OCI-LY3 (cell line): Measurements from ENCODE around the gene APOL2.

Source experiments
- CTCF ChIP-seq: fragments of 200-600, 300-600 bp; sonication (generic); IDR thresholded peaks from 2 replicates; pipeline ENCODE4 v1.5.1; 2014; ENCODE audit warnings: antibody characterized with exemption, low read length, low read depth
- EZH2phosphoT487 ChIP-seq: fragments of 200-600 bp; shearing (Covaris generic); IDR thresholded peaks from 2 replicates; pipeline ENCODE4 v1.6.1; 2018; ENCODE audit warnings: antibody characterized with exemption, mixed run types, low read depth

DNA sequence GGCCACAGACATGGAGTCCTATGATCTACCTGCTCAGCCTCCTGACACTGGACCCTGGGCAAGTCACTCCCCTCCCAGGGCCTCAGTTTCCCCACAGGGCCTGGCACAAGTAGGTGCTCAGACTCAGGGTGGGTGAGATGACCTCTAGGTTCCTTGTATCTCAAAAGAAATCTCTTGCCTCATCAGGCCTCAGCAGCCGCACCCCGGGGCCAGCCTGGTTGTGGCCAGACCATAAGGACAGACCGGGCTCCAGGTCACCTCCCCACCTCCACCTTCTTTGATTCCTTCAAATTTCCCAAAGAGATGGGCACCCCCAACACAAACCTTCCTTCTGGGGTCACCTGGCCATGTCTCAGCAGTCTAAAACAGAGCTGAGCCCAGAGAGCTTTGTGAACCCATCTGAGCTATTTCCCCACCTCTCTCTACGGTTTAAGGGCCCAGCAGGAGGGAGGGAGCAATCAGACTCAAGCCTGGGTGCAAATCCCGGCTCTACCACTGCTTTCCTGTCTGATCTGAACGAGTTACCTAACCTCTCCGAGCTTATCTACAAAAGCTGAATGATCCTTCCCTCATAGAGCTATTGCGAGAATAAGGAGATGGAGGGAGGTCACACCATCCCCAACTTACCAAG lies 35.2 kb downstream of the APOL2 start:
- no peak for TF ChIP-seq CTCF
- no peak for TF ChIP-seq EZH2phosphoT487
